Panc1 (cell line): Measurements from ENCODE around the gene CYP26C1. TPM values are rescaled to one million over a fixed set of nuclear protein-coding genes. Genes with fewer than 3 reads are reported as not detected.

Experiments used
- ATAC-seq: fragments of 200-7000 bp; cut with Tn5 transposase; 2 replicates; pipeline ENCODE4 v1.9.1; 2020; ENCODE audit warnings: mild to moderate bottlenecking, moderate library complexity
- BruUV-seq: library from RNA; stranded (reverse); fragments of 400-500 nt; replicated peaks from 2 replicates; lab custom pipeline; 2021; lab: Mats Ljungman, UMichigan
- CTCF ChIA-PET: fragments of 300-600 bp; sonication (Branson Sonifier 250); formaldehyde crosslinking; loops from one replicate; lab custom pipeline; 2022; ENCODE audit warnings: antibody characterized with exemption; lab: Charles Lee
- POLR2A ChIA-PET: fragments of 300-600 bp; sonication (Branson Sonifier 250); formaldehyde crosslinking; loops from one replicate; lab custom pipeline; 2022; ENCODE audit warnings: antibody characterized with exemption; lab: Charles Lee
- DNase-seq: peaks from one replicate; pipeline ENCODE4 v3.0.0-alpha.2; 2010; ENCODE audit warnings: low read depth, low spot score
- H3K27ac ChIP-seq: 2 replicates; pipeline ENCODE4 v1.5.1; 2011; ENCODE audit warnings: mild to moderate bottlenecking, low read length, inconsistent platforms
- H3K27me3 ChIP-seq: fragments of 200-500 bp; sonication (Bioruptor generic); 2 replicates; pipeline ENCODE4 v1.6.0; 2014; ENCODE audit warnings: low read length, inconsistent platforms; ENCODE audit not compliant: control insufficient read depth, insufficient read depth
- H3K36me3 ChIP-seq: fragments of 200-500 bp; sonication (Bioruptor generic); 2 replicates; pipeline ENCODE4 v1.5.1; 2014; ENCODE audit warnings: inconsistent platforms, mild to moderate bottlenecking, low read length, moderate library complexity; ENCODE audit not compliant: control insufficient read depth, insufficient read depth
- H3K4me1 ChIP-seq: 2 replicates; pipeline ENCODE4 v1.5.1; 2011; ENCODE audit warnings: inconsistent platforms, mild to moderate bottlenecking, low read length, moderate library complexity; ENCODE audit not compliant: control insufficient read depth, insufficient read depth
- H3K4me3 ChIP-seq, 2 experiments: 2 replicates each; pipeline ENCODE4 v1.5.1; 2011 to 2012; ENCODE audit warnings: low read depth in 2 of 2, low read length in 2 of 2, mild to moderate bottlenecking in 2 of 2, inconsistent platforms in 1 of 2, moderate library complexity in 1 of 2
- H3K9me3 ChIP-seq: fragments of 200-500 bp; sonication (Bioruptor generic); 2 replicates; pipeline ENCODE4 v1.5.1; 2014; ENCODE audit warnings: low read depth, mild to moderate bottlenecking, inconsistent platforms, low read length, moderate library complexity; ENCODE audit not compliant: control insufficient read depth, insufficient read depth
- POLR2AphosphoS5 ChIP-seq: IDR thresholded peaks from 2 replicates; pipeline ENCODE4 v1.6.1; 2012; ENCODE audit warnings: mild to moderate bottlenecking, low read depth, low read length, moderate library complexity
- SIN3A ChIP-seq: IDR thresholded peaks from 2 replicates; pipeline ENCODE4 v1.6.1; 2012; ENCODE audit warnings: low read depth, mild to moderate bottlenecking, low read length, moderate library complexity, borderline replicate concordance; ENCODE audit not compliant: insufficient read depth
- TCF7L2 ChIP-seq: IDR thresholded peaks from 2 replicates; pipeline ENCODE4 v1.6.1; 2011; ENCODE audit warnings: mild to moderate bottlenecking, low read depth, low read length, inconsistent platforms
- in situ Hi-C: cut with HindIII; loops from 2 replicates; pipeline ENCODE4 v1.10.0; 2016; ENCODE audit warnings: low sequenced_read_pairs, low pct_unique_long_range_greater_than_20kb
- intact Hi-C: fragments of 100-400 bp; cut with micrococcal nuclease; formaldehyde crosslinking; loops from one replicate; pipeline ENCODE4 v1.10.0; 2022; ENCODE audit not compliant: unreplicated experiment
- total RNA-seq: library from RNA; stranded (reverse); gene quantifications from one replicate; pipeline ENCODE4 v1.2.1, GENCODE V29; 2021; ENCODE audit not compliant: unreplicated experiment
- TF ChIP-seq, protein P1 (sequence below): fragments of 450-650 bp; IDR thresholded peaks from 2 replicates; pipeline ENCODE4 v1.5.1; 2017; ENCODE audit warnings: mild to moderate bottlenecking
- TF ChIP-seq, protein P2 (sequence below), 2 experiments: IDR thresholded peaks; 2 replicates each; pipeline ENCODE4 v1.6.1; 2011 to 2012; ENCODE audit warnings: low read depth in 2 of 2, control low read depth in 1 of 2, low read length in 1 of 2, mild to moderate bottlenecking in 1 of 2, moderate library complexity in 1 of 2; ENCODE audit not compliant: insufficient read depth in 1 of 2

Gene CYP26C1
- total RNA-seq, 1 experiment from 2014 or later = 1.1 TPM

DNA sequence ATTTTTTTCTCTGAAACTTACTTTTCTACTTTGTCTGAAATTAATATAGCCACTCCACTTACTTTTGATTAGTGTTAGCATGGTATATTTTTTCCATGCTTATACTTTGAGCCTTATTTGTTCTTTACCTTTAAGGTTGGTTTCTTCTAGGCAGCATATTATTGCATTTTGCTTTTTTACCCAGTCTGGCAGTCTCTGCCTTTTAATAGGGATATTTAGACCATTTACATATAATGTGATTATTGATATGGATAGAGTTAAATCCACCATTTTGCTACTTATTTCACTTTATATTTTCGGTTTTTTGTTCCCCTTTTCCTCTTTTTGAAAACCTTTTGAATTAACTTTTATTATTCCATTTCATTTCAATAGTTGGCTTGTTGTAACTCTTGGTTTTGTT, 43.4 kb downstream of the CYP26C1 start:
- no TSS peak for BruUV-seq
- TF ChIP-seq, protein P1, sequence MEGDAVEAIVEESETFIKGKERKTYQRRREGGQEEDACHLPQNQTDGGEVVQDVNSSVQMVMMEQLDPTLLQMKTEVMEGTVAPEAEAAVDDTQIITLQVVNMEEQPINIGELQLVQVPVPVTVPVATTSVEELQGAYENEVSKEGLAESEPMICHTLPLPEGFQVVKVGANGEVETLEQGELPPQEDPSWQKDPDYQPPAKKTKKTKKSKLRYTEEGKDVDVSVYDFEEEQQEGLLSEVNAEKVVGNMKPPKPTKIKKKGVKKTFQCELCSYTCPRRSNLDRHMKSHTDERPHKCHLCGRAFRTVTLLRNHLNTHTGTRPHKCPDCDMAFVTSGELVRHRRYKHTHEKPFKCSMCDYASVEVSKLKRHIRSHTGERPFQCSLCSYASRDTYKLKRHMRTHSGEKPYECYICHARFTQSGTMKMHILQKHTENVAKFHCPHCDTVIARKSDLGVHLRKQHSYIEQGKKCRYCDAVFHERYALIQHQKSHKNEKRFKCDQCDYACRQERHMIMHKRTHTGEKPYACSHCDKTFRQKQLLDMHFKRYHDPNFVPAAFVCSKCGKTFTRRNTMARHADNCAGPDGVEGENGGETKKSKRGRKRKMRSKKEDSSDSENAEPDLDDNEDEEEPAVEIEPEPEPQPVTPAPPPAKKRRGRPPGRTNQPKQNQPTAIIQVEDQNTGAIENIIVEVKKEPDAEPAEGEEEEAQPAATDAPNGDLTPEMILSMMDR = no peak
- TF ChIP-seq TCF7L2 (no peak), POLR2AphosphoS5 (no peak), SIN3A (no peak)
- TF ChIP-seq, protein P2, sequence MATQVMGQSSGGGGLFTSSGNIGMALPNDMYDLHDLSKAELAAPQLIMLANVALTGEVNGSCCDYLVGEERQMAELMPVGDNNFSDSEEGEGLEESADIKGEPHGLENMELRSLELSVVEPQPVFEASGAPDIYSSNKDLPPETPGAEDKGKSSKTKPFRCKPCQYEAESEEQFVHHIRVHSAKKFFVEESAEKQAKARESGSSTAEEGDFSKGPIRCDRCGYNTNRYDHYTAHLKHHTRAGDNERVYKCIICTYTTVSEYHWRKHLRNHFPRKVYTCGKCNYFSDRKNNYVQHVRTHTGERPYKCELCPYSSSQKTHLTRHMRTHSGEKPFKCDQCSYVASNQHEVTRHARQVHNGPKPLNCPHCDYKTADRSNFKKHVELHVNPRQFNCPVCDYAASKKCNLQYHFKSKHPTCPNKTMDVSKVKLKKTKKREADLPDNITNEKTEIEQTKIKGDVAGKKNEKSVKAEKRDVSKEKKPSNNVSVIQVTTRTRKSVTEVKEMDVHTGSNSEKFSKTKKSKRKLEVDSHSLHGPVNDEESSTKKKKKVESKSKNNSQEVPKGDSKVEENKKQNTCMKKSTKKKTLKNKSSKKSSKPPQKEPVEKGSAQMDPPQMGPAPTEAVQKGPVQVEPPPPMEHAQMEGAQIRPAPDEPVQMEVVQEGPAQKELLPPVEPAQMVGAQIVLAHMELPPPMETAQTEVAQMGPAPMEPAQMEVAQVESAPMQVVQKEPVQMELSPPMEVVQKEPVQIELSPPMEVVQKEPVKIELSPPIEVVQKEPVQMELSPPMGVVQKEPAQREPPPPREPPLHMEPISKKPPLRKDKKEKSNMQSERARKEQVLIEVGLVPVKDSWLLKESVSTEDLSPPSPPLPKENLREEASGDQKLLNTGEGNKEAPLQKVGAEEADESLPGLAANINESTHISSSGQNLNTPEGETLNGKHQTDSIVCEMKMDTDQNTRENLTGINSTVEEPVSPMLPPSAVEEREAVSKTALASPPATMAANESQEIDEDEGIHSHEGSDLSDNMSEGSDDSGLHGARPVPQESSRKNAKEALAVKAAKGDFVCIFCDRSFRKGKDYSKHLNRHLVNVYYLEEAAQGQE (IDR thresholded peaks at IDR 0.05; ENCODE audit: insufficient read depth in 1 of 2, low read depth in 2 of 2, low read length in 1 of 2) = no peak
- no peaks in the 10 kb centered on the region for H3K4me1 ChIP-seq
- no peaks in the 10 kb centered on the region for H3K36me3 ChIP-seq
- ATAC-seq (no peak), DNase-seq (no peak)
- ChIA-PET CTCF (no interaction called here), POLR2A (no interaction called here)
- peaks cover 8% of the 10 kb centered on the region; the same call in 1 of the 2 replicates for H3K9me3 ChIP-seq
- in situ Hi-C loops (no loop called here), intact Hi-C loops (no loop called here)
- H3K27ac ChIP-seq = no peak overlapping the region
- H3K27me3 ChIP-seq = no peaks in the 10 kb centered on the region
- no peak overlapping the region for H3K4me3 ChIP-seq

DNA sequence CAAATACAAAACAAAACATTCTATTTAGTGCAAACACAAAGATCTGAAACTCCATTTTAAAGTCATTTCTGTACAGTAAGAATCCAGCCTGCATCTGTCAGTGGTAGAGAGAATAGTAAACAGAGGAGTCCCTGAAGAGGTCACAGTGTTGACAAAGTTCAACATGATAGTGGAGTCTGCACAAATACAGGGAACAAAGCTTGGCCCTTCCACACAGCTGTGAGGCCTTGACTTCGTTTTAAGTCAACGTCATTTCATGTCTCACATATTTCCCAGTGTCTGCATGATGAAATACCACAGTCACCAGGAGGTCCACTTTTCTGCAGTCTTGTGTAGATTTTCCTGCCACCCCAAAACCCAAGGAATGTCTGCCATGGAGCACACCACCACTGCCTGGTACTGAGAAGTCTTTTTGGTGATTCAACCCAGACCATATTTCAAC, 46.1 kb downstream of the CYP26C1 start:
- no peak for ATAC-seq
- Histone ChIP-seq H3K9me3 (peaks cover 8% of the 10 kb centered on the region; the same call in 1 of the 2 replicates), H3K4me3 (no peak overlapping the region), H3K27ac (no peak overlapping the region), H3K4me1 (no peaks in the 10 kb centered on the region), H3K27me3 (no peaks in the 10 kb centered on the region), H3K36me3 (no peaks in the 10 kb centered on the region)
- no TSS peak for BruUV-seq
- TF ChIP-seq, protein P1 = no peak
- TF ChIP-seq SIN3A = no peak
- TF ChIP-seq TCF7L2 = no peak
- TF ChIP-seq, protein P2 (IDR thresholded peaks at IDR 0.05; ENCODE audit: insufficient read depth in 1 of 2, low read depth in 2 of 2, low read length in 1 of 2) = no peak
- TF ChIP-seq POLR2AphosphoS5 = no peak
- intact Hi-C loops (no loop called here), in situ Hi-C loops (no loop called here)
- CTCF ChIA-PET = no interaction called here
- DNase-seq = no peak
- POLR2A ChIA-PET = no interaction called here
